MCF 10A (cell line): ENCODE measurements around the gene ZCCHC24. TPM values are rescaled to one million over a fixed set of nuclear protein-coding genes. Genes with fewer than 3 reads are reported as not detected.

Experiments
- BruUV-seq: library from RNA; stranded (reverse); fragments of 400-500 nt; replicated peaks from 2 replicates; lab custom pipeline; 2021; lab: Mats Ljungman, UMichigan
- CTCF ChIA-PET: fragments of 300-600 bp; sonication (Branson Sonifier 250); formaldehyde crosslinking; extraction: SDS; loops from one replicate; lab custom pipeline; 2021; ENCODE audit warnings: antibody characterized with exemption, inconsistent platforms; lab: Yijun Ruan, JAX
- POLR2A ChIA-PET: fragments of 300-600, 350-650 bp; sonication (Branson Sonifier 250); formaldehyde crosslinking; extraction: SDS; loops from one replicate; lab custom pipeline; 2020; ENCODE audit warnings: antibody characterized with exemption, inconsistent platforms; lab: Yijun Ruan, JAX
- DNase-seq: peaks from one replicate; pipeline ENCODE4 v3.0.0-alpha.2; 2018; ENCODE audit not compliant: unreplicated experiment
- H3K27ac Mint-ChIP-seq: one replicate; pipeline ENCODE4 v1.8.0; 2022; ENCODE audit warnings: mild to moderate bottlenecking, low read depth, mixed read lengths; ENCODE audit not compliant: unreplicated experiment
- H3K27me3 Mint-ChIP-seq: one replicate; pipeline ENCODE4 v1.8.0; 2022; ENCODE audit warnings: mixed read lengths; ENCODE audit not compliant: insufficient read depth, unreplicated experiment
- H3K36me3 Mint-ChIP-seq: one replicate; pipeline ENCODE4 v1.8.0; 2022; ENCODE audit warnings: mild to moderate bottlenecking, moderate library complexity, mixed read lengths; ENCODE audit not compliant: insufficient read depth, unreplicated experiment
- H3K4me1 Mint-ChIP-seq: one replicate; pipeline ENCODE4 v1.8.0; 2022; ENCODE audit warnings: mixed read lengths; ENCODE audit not compliant: insufficient read depth, unreplicated experiment
- H3K4me3 Mint-ChIP-seq: one replicate; pipeline ENCODE4 v1.8.0; 2022; ENCODE audit warnings: mild to moderate bottlenecking, moderate library complexity, mixed read lengths; ENCODE audit not compliant: unreplicated experiment
- H3K9me3 Mint-ChIP-seq: one replicate; pipeline ENCODE4 v1.8.0; 2022; ENCODE audit warnings: mixed read lengths; ENCODE audit not compliant: unreplicated experiment
- CTCF ChIP-seq: fragments of 200-600 bp; IDR thresholded peaks from one replicate; pipeline ENCODE4 v1.8.0; 2022; ENCODE audit warnings: antibody characterized with exemption, mild to moderate bottlenecking; ENCODE audit not compliant: unreplicated experiment
- intact Hi-C: fragments of 100-400 bp; cut with micrococcal nuclease; formaldehyde crosslinking; loops from 2 replicates; pipeline ENCODE4 v1.14.1; 2022
- total RNA-seq: library from RNA; stranded (reverse); gene quantifications from 2 replicates; pipeline ENCODE4 v1.2.3, GENCODE V29; 2022

Gene ZCCHC24
- total RNA-seq, 1 experiment from 2014 or later: 2.8 TPM

GRCh38 chr10:79491143-79491835 is 45.9 kb upstream of the ZCCHC24 start:
- intact Hi-C loops: no loop called here

GRCh38 chr10:79490400-79491142 is 45.1 kb upstream of the ZCCHC24 start:
- intact Hi-C loops: no loop called here

More at GRCh38 chr10:79491143-79491835, 45.9 kb upstream of the ZCCHC24 start:
- no peak for TF ChIP-seq CTCF
- H3K27me3 Mint-ChIP-seq: no peaks in the 10 kb centered on the region
- no peaks in the 10 kb centered on the region for H3K9me3 Mint-ChIP-seq
- ChIA-PET POLR2A (no interaction called here), CTCF (interaction anchor here (0.6 to 2.2 kb wide), 2 partner anchors 8 to 117 kb away, joined by 3 to 10 read pairs; no protein-coding TSS in a partner anchor)
- no peaks in the 10 kb centered on the region for H3K36me3 Mint-ChIP-seq
- peak; percentile 14 for DNase-seq
- peaks cover 15% of the 10 kb centered on the region for H3K4me1 Mint-ChIP-seq
- no peak overlapping the region for H3K27ac Mint-ChIP-seq
- H3K4me3 Mint-ChIP-seq: no peak overlapping the region
- BruUV-seq: no TSS peak

GRCh38 chr10:79488870-79489269 is 43.4 kb upstream of the ZCCHC24 start:
- TF ChIP-seq CTCF: no peak
- ChIA-PET CTCF (interaction anchor here (0.6 to 2.1 kb wide), 4 partner anchors 89 to 658 kb away, joined by 3 to 11 read pairs (median 3); no protein-coding TSS in a partner anchor), POLR2A (interaction anchor here (0.8 to 1.4 kb wide), 6 partner anchors 8 to 115 kb away, joined by 3 to 8 read pairs (median 4); no protein-coding TSS in a partner anchor)
- no peaks in the 10 kb centered on the region for H3K9me3 Mint-ChIP-seq
- H3K36me3 Mint-ChIP-seq: no peaks in the 10 kb centered on the region
- H3K4me1 Mint-ChIP-seq: peaks cover 15% of the 10 kb centered on the region
- no peak overlapping the region for H3K4me3 Mint-ChIP-seq
- DNase-seq: no peak
- BruUV-seq: no TSS peak
- peak overlapping the region; percentile 80 for H3K27ac Mint-ChIP-seq
- H3K27me3 Mint-ChIP-seq: no peaks in the 10 kb centered on the region
- intact Hi-C loops: loop anchor here (5.0 kb wide), 1 partner anchor 37 kb away; no protein-coding TSS in a partner anchor

More at GRCh38 chr10:79490400-79491142, 45.1 kb upstream of the ZCCHC24 start:
- ChIA-PET POLR2A (no interaction called here), CTCF (interaction anchor here (0.6 to 2.2 kb wide), 3 partner anchors 116 to 1217 kb away, joined by 4 to 10 read pairs (median 6); no protein-coding TSS in a partner anchor)
- DNase-seq: no peak
- BruUV-seq: no TSS peak
- no peaks in the 10 kb centered on the region for H3K27me3 Mint-ChIP-seq
- no peak overlapping the region for H3K27ac Mint-ChIP-seq
- H3K9me3 Mint-ChIP-seq: no peaks in the 10 kb centered on the region
- TF ChIP-seq CTCF: no peak
- no peak overlapping the region for H3K4me3 Mint-ChIP-seq
- H3K36me3 Mint-ChIP-seq: no peaks in the 10 kb centered on the region
- H3K4me1 Mint-ChIP-seq: peaks cover 15% of the 10 kb centered on the region
